ENCODE results near the gene MED14.

GRCh38 chrX:40705658-40706312 is 29.6 kb downstream of the MED14 start:
- TF ChIP-seq CTCF (IDR thresholded peaks at IDR 0.05) (no peak), EP300 (IDR thresholded peaks at IDR 0.05) (no peak), POLR2A (IDR thresholded peaks at IDR 0.05) (no peak), POLR2AphosphoS5 (IDR thresholded peaks at IDR 0.05) (no peak)
